TTC549 (cell line): ENCODE data around the gene LIN7C.

Experiments used
- FAIRE-seq: peaks from 2 replicates; lab custom pipeline; 2012; peaks lifted over from hg19 to GRCh38; lab: Jason Lieb, UNC

LIN7C gene

GRCh38 chr11:27507557-27508322 lies 1.2 kb upstream of the LIN7C start:
- FAIRE-seq = no peak

- no peak for FAIRE-seq
These were observed 788 bp downstream of the LIN7C start for GRCh38 chr11:27505781-27506180.

- no peak for FAIRE-seq
These were observed 2.4 kb downstream of the LIN7C start for GRCh38 chr11:27504205-27504604.

GRCh38 chr11:27501100-27501499 lies 5.5 kb downstream of the LIN7C start:
- no peak for FAIRE-seq

- FAIRE-seq = no peak
These were observed 8.7 kb downstream of the LIN7C start for GRCh38 chr11:27497911-27498310.

GRCh38 chr11:27497284-27497866 lies 9.2 kb downstream of the LIN7C start:
- FAIRE-seq = peak; percentile 65

- no peak for FAIRE-seq
These were observed 10.1 kb downstream of the LIN7C start for GRCh38 chr11:27496461-27496860.

- FAIRE-seq = no peak
These were observed 10.8 kb downstream of the LIN7C start for GRCh38 chr11:27495710-27496300.

- FAIRE-seq = no peak
These were observed 17.5 kb downstream of the LIN7C start for GRCh38 chr11:27489092-27489491.

GRCh38 chr11:27487706-27488105 lies 18.9 kb downstream of the LIN7C start:
- FAIRE-seq = no peak

GRCh38 chr11:27485930-27486773 lies 20.4 kb downstream of the LIN7C start:
- FAIRE-seq = peak; percentile 87

- FAIRE-seq = no peak
These were observed 23.8 kb downstream of the LIN7C start for GRCh38 chr11:27482793-27483192.

- FAIRE-seq = no peak
These were observed 24.6 kb downstream of the LIN7C start for GRCh38 chr11:27481992-27482391.

- FAIRE-seq = no peak
These were observed 28.7 kb downstream of the LIN7C start for GRCh38 chr11:27477831-27478230.

- no peak for FAIRE-seq
These were observed 29.3 kb downstream of the LIN7C start for GRCh38 chr11:27477243-27477642.

- no peak for FAIRE-seq
These were observed 30.9 kb downstream of the LIN7C start for GRCh38 chr11:27475622-27476021.

GRCh38 chr11:27473017-27473406 lies 33.6 kb downstream of the LIN7C start:
- FAIRE-seq = no peak

- FAIRE-seq = peak; percentile 73
These were observed 34.1 kb downstream of the LIN7C start, which contains the start of gene LGR4 for GRCh38 chr11:27472398-27473016. TSS of gene LGR4 (minus strand) at chr11:27472790. CDS start at chr11:27472302, 488 bp downstream.

GRCh38 chr11:27471589-27472397 lies 34.8 kb downstream of the LIN7C start:
- FAIRE-seq = no peak

GRCh38 chr11:27470826-27471588 lies 35.6 kb downstream of the LIN7C start:
- no peak for FAIRE-seq

- FAIRE-seq = no peak
These were observed 36.4 kb downstream of the LIN7C start for GRCh38 chr11:27470166-27470565.
